Neuronal stem cell (in vitro differentiated cells): ENCODE measurements around the gene KIAA1958.

Experiments
- DNase-seq: peaks from one replicate; pipeline ENCODE4 v3.0.0-alpha.2; 2013; ENCODE audit warnings: low spot score
- H2AFZ ChIP-seq: one replicate; pipeline ENCODE4 v1.6.1; 2013; ENCODE audit warnings: mild to moderate bottlenecking, low read length, inconsistent platforms
- H2AK5ac ChIP-seq: 2 replicates; pipeline ENCODE4 v1.6.1; 2013; ENCODE audit warnings: low read depth, mild to moderate bottlenecking, inconsistent platforms, low read length, moderate library complexity, mixed read lengths
- H2BK120ac ChIP-seq: 2 replicates; pipeline ENCODE4 v1.6.1; 2013; ENCODE audit warnings: low read depth, mild to moderate bottlenecking, inconsistent platforms, low read length, moderate library complexity, mixed read lengths
- H2BK12ac ChIP-seq: one replicate; pipeline ENCODE4 v1.6.1; 2013; ENCODE audit warnings: low read length, inconsistent platforms
- H2BK15ac ChIP-seq: 2 replicates; pipeline ENCODE4 v1.6.1; 2013; ENCODE audit warnings: mild to moderate bottlenecking, low read length, inconsistent platforms, mixed read lengths
- H2BK5ac ChIP-seq: one replicate; pipeline ENCODE4 v1.6.1; 2013; ENCODE audit warnings: inconsistent platforms, mild to moderate bottlenecking, low read length, moderate library complexity
- H3K14ac ChIP-seq: one replicate; pipeline ENCODE4 v1.6.1; 2013; ENCODE audit warnings: low read length, inconsistent platforms
- H3K18ac ChIP-seq: 2 replicates; pipeline ENCODE4 v1.6.1; 2013; ENCODE audit warnings: low read length, inconsistent platforms
- H3K23ac ChIP-seq: 2 replicates; pipeline ENCODE4 v1.6.1; 2013; ENCODE audit warnings: low read depth, mild to moderate bottlenecking, mixed read lengths, low read length, inconsistent platforms; ENCODE audit not compliant: poor library complexity
- H3K27ac ChIP-seq: replicated peaks from 3 replicates; pipeline ENCODE4 v1.5.1; 2013; ENCODE audit warnings: low read length, inconsistent platforms
- H3K27me3 ChIP-seq, 3 experiments: 2 replicates each; pipeline ENCODE4 v1.6.1; 2013; ENCODE audit warnings: low read length in 3 of 3, mild to moderate bottlenecking in 2 of 3, inconsistent platforms in 1 of 3, low read depth in 1 of 3, mixed read lengths in 1 of 3, moderate library complexity in 1 of 3; ENCODE audit not compliant: control insufficient read depth in 3 of 3, insufficient read depth in 3 of 3
- H3K36me3 ChIP-seq, 2 donors: replicated peaks in 1 of 2; 2 replicates each; pipeline ENCODE4 v1.6.1; 2013; ENCODE audit warnings: low read length in 2 of 2; ENCODE audit not compliant: control insufficient read depth in 2 of 2, insufficient read depth in 2 of 2
- H3K4ac ChIP-seq: 2 replicates; pipeline ENCODE4 v1.6.1; 2013; ENCODE audit warnings: inconsistent platforms, mild to moderate bottlenecking, low read length, moderate library complexity
- H3K4me1 ChIP-seq, 2 donors: 1 replicate in 1 of 2; 2 replicates in 1 of 2; pipeline ENCODE4 v1.6.1; 2013; ENCODE audit warnings: low read length in 2 of 2, low read depth in 1 of 2; ENCODE audit not compliant: control insufficient read depth in 2 of 2, insufficient read depth in 1 of 2
- H3K4me2 ChIP-seq: one replicate; pipeline ENCODE4 v1.6.1; 2013; ENCODE audit warnings: mild to moderate bottlenecking, low read length, inconsistent platforms; ENCODE audit not compliant: insufficient read depth, poor library complexity, severe bottlenecking
- H3K4me3 ChIP-seq, 2 donors: 2 replicates each; pipeline ENCODE4 v1.5.1; 2013; ENCODE audit warnings: low read length in 2 of 2, mild to moderate bottlenecking in 2 of 2, inconsistent platforms in 1 of 2, moderate library complexity in 1 of 2
- H3K79me1 ChIP-seq: one replicate; pipeline ENCODE4 v1.6.1; 2013; ENCODE audit warnings: low read depth, mild to moderate bottlenecking, inconsistent platforms, low read length, moderate library complexity
- H3K9ac ChIP-seq: one replicate; pipeline ENCODE4 v1.6.1; 2013; ENCODE audit warnings: mild to moderate bottlenecking, low read depth, low read length, inconsistent platforms; ENCODE audit not compliant: poor library complexity
- H3K9me3 ChIP-seq, 2 donors: replicated peaks in 1 of 2; 2 replicates each; pipeline versions ENCODE3 to v1.6.1; 2013; ENCODE audit warnings: low read length in 2 of 2, mild to moderate bottlenecking in 2 of 2, inconsistent platforms in 1 of 2, low read depth in 1 of 2, mixed read lengths in 1 of 2, moderate library complexity in 1 of 2; ENCODE audit not compliant: control insufficient read depth in 2 of 2, insufficient read depth in 1 of 2
- H4K8ac ChIP-seq: one replicate; pipeline ENCODE4 v1.6.1; 2013; ENCODE audit warnings: low read depth, mild to moderate bottlenecking, inconsistent platforms, low read length, moderate library complexity
- H4K91ac ChIP-seq: one replicate; pipeline ENCODE4 v1.6.1; 2013; ENCODE audit warnings: low read length, low read depth, mild to moderate bottlenecking, inconsistent platforms; ENCODE audit not compliant: poor library complexity
- WGBS, 2 donors: extraction: QIAGEN DNeasy Blood & Tissue Kit; methylation state at CpG; one replicate each; pipeline ENCODE4 v1.1.7; 2013; ENCODE audit warnings: missing lambda C conversion rate in 2 of 2, mixed read lengths in 1 of 2; ENCODE audit not compliant: insufficient read length in 2 of 2, insufficient replicate concordance in 1 of 2; ENCODE audit errors: extremely low coverage in 2 of 2; 5-methylcytosine and 5-hydroxymethylcytosine counted together

Gene KIAA1958

DNA sequence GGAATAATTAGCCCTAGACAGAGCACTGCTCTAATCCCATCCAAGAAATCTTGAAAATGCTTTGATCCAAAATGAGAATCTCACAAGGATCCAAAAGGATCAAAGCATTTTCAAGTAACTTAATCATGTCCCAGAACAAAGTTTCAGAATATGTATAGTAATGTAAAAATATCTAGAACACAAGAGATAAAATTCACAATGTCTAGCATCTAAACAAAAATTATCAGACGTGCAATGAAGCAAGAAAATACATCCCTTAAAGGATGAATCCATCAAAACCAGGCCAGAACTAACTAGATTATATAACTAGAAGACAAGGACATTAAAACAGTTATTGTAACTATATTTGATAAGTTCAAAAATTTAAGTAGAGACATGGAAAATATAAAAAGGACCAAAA lies 162.0 kb downstream of the KIAA1958 start:
- no peak for DNase-seq
- H3K4me1 ChIP-seq, result peaks cover 0 to 4% of the 10 kb centered on the region in 2 donors

DNA sequence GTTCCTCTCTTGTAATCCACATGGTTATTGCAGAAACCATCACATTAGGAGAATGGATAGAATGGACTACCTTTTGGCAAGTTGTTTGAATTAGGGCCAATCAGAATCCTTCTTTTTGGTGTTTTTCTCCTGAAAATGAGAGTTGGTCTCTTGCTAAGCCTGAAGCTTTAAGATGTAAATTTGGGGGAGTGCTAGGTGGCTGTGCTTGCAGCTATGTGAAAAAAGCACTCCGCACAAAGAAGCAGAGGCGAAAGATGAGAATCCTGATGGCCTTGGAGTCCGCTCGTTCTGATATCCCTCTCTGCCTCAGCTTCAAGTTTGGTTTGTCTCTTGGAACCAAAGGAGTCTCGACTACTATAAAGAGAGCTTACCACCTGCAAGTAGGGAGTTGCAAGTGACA lies 167.7 kb downstream of the KIAA1958 start:
- no peak overlapping the region for H3K14ac ChIP-seq
- H3K27me3 ChIP-seq, result no peaks in the 10 kb centered on the region
- no peak overlapping the region for H2BK5ac ChIP-seq
- no peak overlapping the region for H3K23ac ChIP-seq
- WGBS, 2 donors, result no CpG with 5 or more reads among the region's 5 CpGs
- no peak overlapping the region for H3K9ac ChIP-seq
- peaks cover 2 to 41% of the 10 kb centered on the region in 2 donors for H3K36me3 ChIP-seq
- no peak overlapping the region for H4K91ac ChIP-seq
- H3K79me1 ChIP-seq, result no peaks in the 10 kb centered on the region
- H3K4me2 ChIP-seq, result no peak overlapping the region
- no peak overlapping the region for H2AK5ac ChIP-seq
- peaks cover 0 to 12% of the 10 kb centered on the region in 2 donors for H3K4me1 ChIP-seq
- DNase-seq, result no peak
- H3K4me3 ChIP-seq, result no peak overlapping the region
- no peak overlapping the region for H2BK120ac ChIP-seq
- no peak overlapping the region for H3K4ac ChIP-seq
- H3K18ac ChIP-seq, result no peak overlapping the region
- no peak overlapping the region for H2AFZ ChIP-seq
- H4K8ac ChIP-seq, result no peak overlapping the region
- no peak overlapping the region for H2BK12ac ChIP-seq
- H2BK15ac ChIP-seq, result no peak overlapping the region
- H3K27ac ChIP-seq, result no peak overlapping the region
- peaks cover 0 to 19% of the 10 kb centered on the region in 2 donors for H3K9me3 ChIP-seq

More for the DNA sequence above, 162.0 kb downstream of the KIAA1958 start:
- WGBS, 2 donors, result no CpG with 5 or more reads among the region's 1 CpG
- H3K9me3 ChIP-seq, result peaks cover 3 to 52% of the 10 kb centered on the region in 2 donors
- no peak overlapping the region for H3K18ac ChIP-seq
- H3K9ac ChIP-seq, result no peak overlapping the region
- H2BK15ac ChIP-seq, result no peak overlapping the region
- no peak overlapping the region for H3K4me2 ChIP-seq
- H4K91ac ChIP-seq, result no peak overlapping the region
- no peak overlapping the region for H2BK120ac ChIP-seq
- H3K4ac ChIP-seq, result no peak overlapping the region
- no peak overlapping the region for H2BK5ac ChIP-seq
- H3K36me3 ChIP-seq, result peaks cover 4 to 72% of the 10 kb centered on the region in 2 donors
- H3K79me1 ChIP-seq, result no peaks in the 10 kb centered on the region
- no peak overlapping the region for H3K14ac ChIP-seq
- H3K23ac ChIP-seq, result no peak overlapping the region
- no peak overlapping the region for H2AFZ ChIP-seq
- no peaks in the 10 kb centered on the region for H3K27me3 ChIP-seq
- H4K8ac ChIP-seq, result no peak overlapping the region
- no peak overlapping the region for H2BK12ac ChIP-seq
- H2AK5ac ChIP-seq, result no peak overlapping the region
- no peak overlapping the region for H3K27ac ChIP-seq
- no peak overlapping the region for H3K4me3 ChIP-seq

DNA sequence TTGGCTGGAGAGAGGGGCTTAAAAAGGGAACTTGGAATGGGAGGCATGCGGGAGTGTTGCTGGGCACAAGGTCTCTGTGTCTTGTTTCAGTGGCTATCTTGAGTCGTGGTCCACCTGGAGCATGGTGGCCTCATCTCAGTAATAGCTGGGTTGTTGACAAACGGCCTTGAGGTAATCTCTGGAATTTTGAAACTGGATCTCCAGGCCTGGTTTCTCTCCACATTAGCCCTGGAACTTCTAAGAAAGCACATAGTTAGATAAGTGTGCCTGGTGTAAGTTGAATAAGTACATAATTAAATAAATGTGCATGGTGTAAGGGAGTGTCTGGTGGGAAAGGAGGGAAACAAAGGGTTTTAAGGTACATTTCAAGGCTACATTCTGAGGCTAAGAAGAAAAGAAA lies 169.0 kb downstream of the KIAA1958 start:
- H2BK12ac ChIP-seq, result no peak overlapping the region
- no peak overlapping the region for H3K23ac ChIP-seq
- H2BK15ac ChIP-seq, result no peak overlapping the region
- no peak overlapping the region for H2AK5ac ChIP-seq
- peaks cover 0 to 7% of the 10 kb centered on the region in 2 donors for H3K9me3 ChIP-seq
- DNase-seq, result no peak
- no peak overlapping the region for H3K4me2 ChIP-seq
- WGBS, 2 donors, result no CpG with 5 or more reads among the region's 3 CpGs
- no peak overlapping the region for H2BK5ac ChIP-seq
- no peak overlapping the region for H3K4ac ChIP-seq
- no peak overlapping the region for H3K18ac ChIP-seq
- no peak overlapping the region for H3K14ac ChIP-seq
- no peak overlapping the region for H2BK120ac ChIP-seq
- H3K27ac ChIP-seq, result no peak overlapping the region
- H3K4me1 ChIP-seq, result peaks cover 0 to 14% of the 10 kb centered on the region in 2 donors
- no peak overlapping the region for H3K9ac ChIP-seq
- H3K36me3 ChIP-seq, result peaks cover 8 to 43% of the 10 kb centered on the region in 2 donors
- no peak overlapping the region for H4K8ac ChIP-seq
- H3K4me3 ChIP-seq, result no peak overlapping the region
- no peak overlapping the region for H2AFZ ChIP-seq
- H4K91ac ChIP-seq, result no peak overlapping the region
- H3K27me3 ChIP-seq, result no peaks in the 10 kb centered on the region
- no peaks in the 10 kb centered on the region for H3K79me1 ChIP-seq

DNA sequence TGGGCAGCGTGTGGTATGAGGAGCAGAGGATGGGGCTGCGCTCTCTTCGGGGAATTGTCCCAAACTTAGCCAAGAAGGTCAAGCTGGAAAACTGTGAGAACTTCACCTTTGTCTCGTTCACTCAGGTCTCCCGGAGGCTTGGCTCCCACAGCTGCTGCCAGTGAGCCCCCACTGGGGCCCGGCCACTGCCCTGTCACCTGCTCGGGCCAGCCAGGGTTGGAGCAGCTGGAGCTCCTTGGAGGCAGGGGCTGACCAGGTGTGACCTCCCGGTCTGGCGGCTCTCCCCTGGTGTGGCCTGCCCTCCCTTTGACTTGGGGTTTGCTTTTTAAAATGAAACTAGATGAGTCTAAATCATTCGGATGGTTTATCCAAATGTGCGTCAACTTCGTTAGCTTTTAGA lies 173.3 kb downstream of the KIAA1958 start:
- no peak overlapping the region for H2AK5ac ChIP-seq
- H3K9ac ChIP-seq, result no peak overlapping the region
- H2BK12ac ChIP-seq, result no peak overlapping the region
- H3K14ac ChIP-seq, result no peak overlapping the region
- H3K4me2 ChIP-seq, result no peak overlapping the region
- no peaks in the 10 kb centered on the region for H3K27me3 ChIP-seq
- H2BK120ac ChIP-seq, result no peak overlapping the region
- peaks cover 0 to 5% of the 10 kb centered on the region in 2 donors for H3K4me1 ChIP-seq
- DNase-seq, result no peak
- H4K8ac ChIP-seq, result no peak overlapping the region
- no peaks in the 10 kb centered on the region for H3K9me3 ChIP-seq
- H3K79me1 ChIP-seq, result no peaks in the 10 kb centered on the region
- no peak overlapping the region for H4K91ac ChIP-seq
- H3K27ac ChIP-seq, result no peak overlapping the region
- peaks cover 7 to 43% of the 10 kb centered on the region in 2 donors for H3K36me3 ChIP-seq
- no peak overlapping the region for H3K23ac ChIP-seq
- H3K4me3 ChIP-seq, result no peak overlapping the region
- H2BK15ac ChIP-seq, result no peak overlapping the region
- no peak overlapping the region for H2AFZ ChIP-seq
- no CpG with 5 or more reads among the region's 12 CpGs for WGBS, 2 donors
- no peak overlapping the region for H3K18ac ChIP-seq
- H2BK5ac ChIP-seq, result no peak overlapping the region
- H3K4ac ChIP-seq, result no peak overlapping the region
